Measurements from ENCODE around the gene SLC26A9. TPM values are rescaled to one million over a fixed set of nuclear protein-coding genes. Genes with fewer than 3 reads are reported as not detected.

The SLC26A9 gene, protein sequence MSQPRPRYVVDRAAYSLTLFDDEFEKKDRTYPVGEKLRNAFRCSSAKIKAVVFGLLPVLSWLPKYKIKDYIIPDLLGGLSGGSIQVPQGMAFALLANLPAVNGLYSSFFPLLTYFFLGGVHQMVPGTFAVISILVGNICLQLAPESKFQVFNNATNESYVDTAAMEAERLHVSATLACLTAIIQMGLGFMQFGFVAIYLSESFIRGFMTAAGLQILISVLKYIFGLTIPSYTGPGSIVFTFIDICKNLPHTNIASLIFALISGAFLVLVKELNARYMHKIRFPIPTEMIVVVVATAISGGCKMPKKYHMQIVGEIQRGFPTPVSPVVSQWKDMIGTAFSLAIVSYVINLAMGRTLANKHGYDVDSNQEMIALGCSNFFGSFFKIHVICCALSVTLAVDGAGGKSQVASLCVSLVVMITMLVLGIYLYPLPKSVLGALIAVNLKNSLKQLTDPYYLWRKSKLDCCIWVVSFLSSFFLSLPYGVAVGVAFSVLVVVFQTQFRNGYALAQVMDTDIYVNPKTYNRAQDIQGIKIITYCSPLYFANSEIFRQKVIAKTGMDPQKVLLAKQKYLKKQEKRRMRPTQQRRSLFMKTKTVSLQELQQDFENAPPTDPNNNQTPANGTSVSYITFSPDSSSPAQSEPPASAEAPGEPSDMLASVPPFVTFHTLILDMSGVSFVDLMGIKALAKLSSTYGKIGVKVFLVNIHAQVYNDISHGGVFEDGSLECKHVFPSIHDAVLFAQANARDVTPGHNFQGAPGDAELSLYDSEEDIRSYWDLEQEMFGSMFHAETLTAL
- total RNA-seq: not detected

- Histone ChIP-seq H3K27ac (no peak within 1 kb of the TSS), H3K9ac (ENCODE audit: low read depth in 2 of 2, low read length in 2 of 2) (no peak within 1 kb of the TSS), H3K27me3 (no peaks in the 10 kb centered on the region), H3K4me3 (no peak within 1 kb of the TSS), H3K9me3 (no peaks in the 10 kb centered on the region), H3K4me1 (no peaks in the 10 kb centered on the region), H3K36me3 (no peaks in the 10 kb centered on the region)
- no peak for TF ChIP-seq CTCF (IDR thresholded peaks at IDR 0.05)
- DNase-seq: no peak
- intact Hi-C loops (cut with DNase I): no loop called here
These were observed at the start of gene SLC26A9 for GRCh38 chr1:205943245-205943644. SLC26A9 (minus strand) TSS chr1:205943456; CDS start chr1:205935820, 7,636 bp downstream.

DNA sequence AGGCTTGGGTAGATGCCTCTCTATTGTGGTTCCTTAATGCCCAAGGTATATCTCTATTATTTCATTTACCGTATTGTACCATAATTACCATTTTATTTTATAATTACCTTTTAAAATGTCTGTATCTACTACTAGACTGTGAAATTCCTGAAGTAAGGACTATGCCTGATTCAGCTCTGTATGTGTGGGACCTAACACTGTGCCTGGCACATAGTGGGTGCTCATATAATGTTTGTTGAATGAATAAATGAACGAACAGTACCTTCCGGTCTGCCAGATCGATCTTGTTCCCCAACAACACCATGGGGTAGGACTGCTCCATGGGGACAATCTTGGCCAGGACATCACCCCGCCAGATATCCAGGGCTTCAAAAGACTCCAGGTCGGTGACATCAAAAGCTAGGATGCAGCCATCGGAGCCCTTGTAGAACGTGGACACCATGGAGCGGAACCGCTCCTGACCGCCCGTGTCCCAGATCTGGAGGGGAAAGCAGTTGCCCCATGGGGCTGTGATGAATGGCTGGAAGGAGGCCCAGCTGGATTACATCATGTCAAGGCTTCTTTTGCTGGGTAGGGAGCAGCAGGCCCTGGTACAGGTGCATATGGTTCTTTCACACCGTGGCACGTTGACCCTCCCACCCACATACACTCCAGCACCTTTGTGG is 49.1 kb upstream of the SLC26A9 start:
- no peak for TF ChIP-seq CTCF (IDR thresholded peaks at IDR 0.05)
- no peak overlapping the region for H3K9ac ChIP-seq (ENCODE audit: low read depth in 2 of 2, low read length in 2 of 2)
- no peak overlapping the region for H3K27ac ChIP-seq
- no peaks in the 10 kb centered on the region for H3K36me3 ChIP-seq
- DNase-seq: no peak
- H3K9me3 ChIP-seq: no peaks in the 10 kb centered on the region
- intact Hi-C loops (cut with DNase I): no loop called here
- H3K4me3 ChIP-seq: no peak overlapping the region
- no peaks in the 10 kb centered on the region for H3K27me3 ChIP-seq
- H3K4me1 ChIP-seq: no peaks in the 10 kb centered on the region

GRCh38 chr1:205991237-205991636 is 48.0 kb upstream of the SLC26A9 start:
- intact Hi-C loops (cut with DNase I): no loop called here
- TF ChIP-seq CTCF (IDR thresholded peaks at IDR 0.05): no peak
- H3K4me1 ChIP-seq: no peaks in the 10 kb centered on the region
- no peak overlapping the region for H3K4me3 ChIP-seq
- H3K27me3 ChIP-seq: no peaks in the 10 kb centered on the region
- H3K9me3 ChIP-seq: no peaks in the 10 kb centered on the region
- DNase-seq: no peak
- no peak overlapping the region for H3K27ac ChIP-seq
- no peaks in the 10 kb centered on the region for H3K36me3 ChIP-seq
- no peak overlapping the region for H3K9ac ChIP-seq (ENCODE audit: low read depth in 2 of 2, low read length in 2 of 2)

GRCh38 chr1:205990226-205990625 is 47.0 kb upstream of the SLC26A9 start:
- H3K27me3 ChIP-seq: no peaks in the 10 kb centered on the region

More at GRCh38 chr1:205990226-205990625, 47.0 kb upstream of the SLC26A9 start:
- TF ChIP-seq CTCF (IDR thresholded peaks at IDR 0.05): no peak
- H3K36me3 ChIP-seq: no peaks in the 10 kb centered on the region
- intact Hi-C loops (cut with DNase I): no loop called here
- no peaks in the 10 kb centered on the region for H3K4me1 ChIP-seq
- H3K4me3 ChIP-seq: no peak overlapping the region
- H3K9ac ChIP-seq (ENCODE audit: low read depth in 2 of 2, low read length in 2 of 2): no peak overlapping the region
- no peak for DNase-seq
- no peaks in the 10 kb centered on the region for H3K9me3 ChIP-seq
- no peak overlapping the region for H3K27ac ChIP-seq

Data from colonic mucosa (tissue), 4 donors.